Iris pigment epithelial cell (primary cell): ENCODE data around the gene COPZ2.
"Not testable (repeated sequence)": the region's sequence is repeated elsewhere in the genome, so short reads cannot be mapped to it uniquely, and the experiment has no call there.

Source experiments
- DNase-seq: peaks from one replicate; pipeline ENCODE4 v3.0.0-alpha.2; 2011; ENCODE audit warnings: low read depth

Gene COPZ2

GRCh38 chr17:48055531-48056245, 18.1 kb upstream of the COPZ2 start:
- peak; percentile 53 for DNase-seq

GRCh38 chr17:48054238-48055185, 16.9 kb upstream of the COPZ2 start:
- DNase-seq, result peak; percentile 95

GRCh38 chr17:48053758-48054237, 16.2 kb upstream of the COPZ2 start:
- no peak for DNase-seq

- peak; percentile 65 for DNase-seq
These were observed 15.6 kb upstream of the COPZ2 start for GRCh38 chr17:48052956-48053757.

GRCh38 chr17:48051706-48052486, 14.3 kb upstream of the COPZ2 start:
- peak; percentile 94 for DNase-seq

GRCh38 chr17:48051283-48051682, 13.7 kb upstream of the COPZ2 start:
- no peak for DNase-seq

- peak; percentile 89 for DNase-seq
These were observed 11.0 kb upstream of the COPZ2 start for GRCh38 chr17:48048384-48049126.

GRCh38 chr17:48047741-48048383, 10.3 kb upstream of the COPZ2 start, which contains the start of gene NFE2L1:
NFE2L1 (plus strand) TSS chr17:48048359; CDS start chr17:48051119, 2,760 bp downstream.
- peak; percentile 100 for DNase-seq

- DNase-seq, result no peak
These were observed 9.6 kb upstream of the COPZ2 start for GRCh38 chr17:48047113-48047740.

GRCh38 chr17:48046296-48046695, 8.7 kb upstream of the COPZ2 start:
- DNase-seq, result no peak

- DNase-seq, result peak; percentile 26
These were observed 7.9 kb upstream of the COPZ2 start for GRCh38 chr17:48045316-48046001.

GRCh38 chr17:48044851-48045250, 7.3 kb upstream of the COPZ2 start:
- DNase-seq, result no peak

- DNase-seq, result no peak
These were observed 5.6 kb upstream of the COPZ2 start for GRCh38 chr17:48043176-48043575.

- DNase-seq, result no peak
These were observed 1.1 kb upstream of the COPZ2 start for GRCh38 chr17:48038687-48039086.

- DNase-seq, result no peak
These were observed 284 bp upstream of the COPZ2 start for GRCh38 chr17:48037838-48038323.

GRCh38 chr17:48036693-48037035, 933 bp downstream of the COPZ2 start:
- no peak for DNase-seq

GRCh38 chr17:48034734-48035133, 2.9 kb downstream of the COPZ2 start:
- DNase-seq, result not testable (repeated sequence)

- DNase-seq, result no peak
These were observed 5.6 kb downstream of the COPZ2 start for GRCh38 chr17:48031966-48032365.

GRCh38 chr17:48030531-48030930, 7.1 kb downstream of the COPZ2 start:
- DNase-seq, result no peak
